Ascending aorta (tissue), 2 donors: ENCODE measurements around the gene MS4A18. TPM values are rescaled to one million over a fixed set of nuclear protein-coding genes. Genes with fewer than 3 reads are reported as not detected.

Experiments used
- DNase-seq, 2 donors: peaks; one replicate each; pipeline ENCODE4 v3.0.0-alpha.2; 2019; ENCODE audit warnings: low spot score in 2 of 2
- H3K27ac ChIP-seq, 2 donors: fragments of 200-600 bp; sonication (generic); one replicate each; pipeline ENCODE4 v1.5.1; 2016 to 2017; ENCODE audit warnings: mild to moderate bottlenecking in 1 of 2
- H3K27me3 ChIP-seq: fragments of 200-600 bp; sonication (generic); one replicate; pipeline ENCODE4 v1.5.1; 2017
- H3K36me3 ChIP-seq, 2 donors: fragments of 200-600 bp; sonication (generic); one replicate each; pipeline ENCODE4 v1.5.1; 2016
- H3K4me1 ChIP-seq, 2 donors: fragments of 200-600 bp; sonication (generic); one replicate each; pipeline ENCODE4 v1.5.1; 2016 to 2017; ENCODE audit warnings: mild to moderate bottlenecking in 1 of 2
- H3K4me3 ChIP-seq, 2 donors: fragments of 200-600 bp; sonication (generic); one replicate each; pipeline ENCODE4 v1.5.1; 2016 to 2017; ENCODE audit warnings: mild to moderate bottlenecking in 1 of 2
- H3K9me3 ChIP-seq, 2 donors: fragments of 200-600 bp; sonication (generic); one replicate each; pipeline ENCODE4 v1.5.1; 2016
- CTCF ChIP-seq, 3 experiments: fragments of 200-600 bp in 2 of 3; fragments of 450-650 bp in 1 of 3; sonication (generic) in 2 of 3; IDR thresholded peaks; one replicate each; pipeline ENCODE4 v1.5.1; 2016 to 2019; ENCODE audit warnings: antibody characterized with exemption in 3 of 3, mild to moderate bottlenecking in 1 of 3, moderate library complexity in 1 of 3
- intact Hi-C: fragments of 100-400 bp; cut with DNase I; formaldehyde crosslinking; loops from one replicate; pipeline ENCODE4 v1.15.1; 2023
- total RNA-seq: library from RNA; depleted of rRNA; stranded (reverse); fragments of >200 nt; gene quantifications from one replicate; pipeline ENCODE4 v1.1.0, GENCODE V29; 2016

Gene MS4A18
- total RNA-seq, 1 donor from 2014 or later = not detected

DNA sequence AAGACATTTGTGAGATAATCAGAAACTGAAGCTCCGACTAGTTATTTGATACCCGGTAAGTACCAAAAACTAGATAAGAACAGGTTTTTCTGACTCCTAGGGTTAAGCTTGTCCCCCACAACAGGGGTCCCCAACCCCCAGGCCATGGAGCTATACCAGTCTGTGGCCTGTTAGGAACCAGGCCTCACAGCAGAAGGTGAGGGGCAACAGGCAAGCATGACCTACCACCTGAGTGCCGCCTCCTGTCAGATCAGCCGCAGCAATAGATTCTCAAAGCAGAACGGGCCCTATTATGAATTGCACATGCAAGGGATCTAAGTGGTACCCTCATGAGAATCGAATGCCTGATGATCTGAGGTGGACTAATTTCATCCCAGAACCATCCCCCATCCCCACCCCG, 59.4 kb downstream of the MS4A18 start:
- no peaks in the 10 kb centered on the region for H3K4me1 ChIP-seq
- intact Hi-C loops = no loop called here

DNA sequence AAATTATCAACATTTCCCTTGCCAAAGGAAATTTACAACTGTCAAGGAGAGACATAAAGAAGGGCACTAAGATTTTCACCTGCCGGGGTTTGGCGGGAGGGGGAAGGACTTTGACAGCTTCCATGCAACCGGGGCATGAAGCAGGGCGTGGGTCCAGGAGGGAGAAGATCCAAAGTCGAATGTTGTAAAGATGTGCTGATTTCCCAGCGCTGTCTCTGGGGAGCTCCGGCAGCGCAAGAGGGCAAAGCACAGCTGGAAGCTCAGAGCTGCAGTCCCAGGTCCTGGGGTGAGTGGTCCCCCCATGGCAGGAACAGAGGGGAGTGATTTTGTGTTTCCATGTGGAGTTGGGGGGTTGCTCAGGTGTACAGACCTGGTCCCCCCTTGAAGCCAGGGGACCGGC, 60.6 kb downstream of the MS4A18 start, which contains the start of gene MS4A10:
Gene MS4A10 (plus strand): TSS at position 198 of the 400 bp plus-strand sequence. CDS start 5,003 bp downstream, outside the sequence.
- Histone ChIP-seq H3K27me3 (no peaks in the 10 kb centered on the region), H3K4me1 (no peaks in the 10 kb centered on the region), H3K36me3 (no peaks in the 10 kb centered on the region), H3K9me3 (no peaks in the 10 kb centered on the region), H3K27ac (no peak within 1 kb of the TSS), H3K4me3 (no peak within 1 kb of the TSS)
- DNase-seq = no peak
- no peak for TF ChIP-seq CTCF (IDR thresholded peaks at IDR 0.05)
- intact Hi-C loops = no loop called here

More for the DNA sequence above, 59.4 kb downstream of the MS4A18 start:
- no peaks in the 10 kb centered on the region for H3K27me3 ChIP-seq
- no peaks in the 10 kb centered on the region for H3K9me3 ChIP-seq
- H3K27ac ChIP-seq = no peak overlapping the region
- TF ChIP-seq CTCF (IDR thresholded peaks at IDR 0.05) = no peak
- no peak for DNase-seq
- H3K4me3 ChIP-seq = no peak overlapping the region
- H3K36me3 ChIP-seq = no peaks in the 10 kb centered on the region

GRCh38 chr11:60785806-60786361, 61.4 kb downstream of the MS4A18 start:
- Histone ChIP-seq H3K27ac (no peak overlapping the region), H3K4me3 (no peak overlapping the region), H3K4me1 (no peaks in the 10 kb centered on the region), H3K9me3 (no peaks in the 10 kb centered on the region), H3K27me3 (no peaks in the 10 kb centered on the region), H3K36me3 (no peaks in the 10 kb centered on the region)
- intact Hi-C loops = no loop called here
- no peak for TF ChIP-seq CTCF (IDR thresholded peaks at IDR 0.05)
- DNase-seq = no peak

DNA sequence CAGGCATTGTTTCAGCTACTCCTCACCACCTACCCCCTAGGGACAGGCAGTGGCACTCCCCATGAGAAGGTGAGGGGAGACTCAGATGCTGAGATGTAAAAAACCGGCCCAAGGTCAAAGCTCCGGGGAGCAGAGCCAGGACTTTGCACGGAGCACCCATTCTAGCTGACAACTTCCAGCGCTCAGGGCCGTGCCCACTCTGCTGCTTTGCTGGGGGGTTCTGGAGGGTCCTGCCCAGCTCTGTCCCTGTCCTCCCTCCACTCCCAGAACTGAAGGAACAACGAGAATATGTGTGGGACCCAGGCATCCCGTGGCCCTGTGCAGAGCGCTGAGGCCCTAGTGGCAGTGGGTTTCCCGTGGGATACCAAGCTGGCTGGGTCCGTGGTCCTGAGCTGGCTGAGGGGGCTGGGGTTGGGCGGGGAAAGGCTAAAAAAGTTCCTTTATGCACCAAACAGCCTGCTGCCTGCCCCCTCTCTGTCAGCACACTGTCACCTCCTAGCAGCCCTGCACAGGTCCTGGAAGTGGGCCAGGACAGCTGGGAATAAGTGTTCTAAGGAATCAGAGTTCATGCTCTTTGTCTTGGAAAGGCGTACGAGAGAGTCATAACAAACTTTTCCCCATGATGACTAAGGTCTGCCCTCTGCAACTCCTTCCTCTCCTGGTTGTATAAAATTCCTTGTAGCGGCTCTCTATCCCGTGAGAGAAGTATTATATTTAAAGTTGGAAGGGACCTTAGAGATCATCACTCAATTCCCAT, 62.5 kb downstream of the MS4A18 start:
- peak in 1 of 2 donors; percentile 72 for DNase-seq
- H3K36me3 ChIP-seq = no peaks in the 10 kb centered on the region
- intact Hi-C loops = no loop called here
- no peak overlapping the region for H3K27ac ChIP-seq
- no peaks in the 10 kb centered on the region for H3K27me3 ChIP-seq
- H3K9me3 ChIP-seq = no peaks in the 10 kb centered on the region
- no peak for TF ChIP-seq CTCF (IDR thresholded peaks at IDR 0.05)
- no peak overlapping the region for H3K4me3 ChIP-seq
- no peaks in the 10 kb centered on the region for H3K4me1 ChIP-seq

DNA sequence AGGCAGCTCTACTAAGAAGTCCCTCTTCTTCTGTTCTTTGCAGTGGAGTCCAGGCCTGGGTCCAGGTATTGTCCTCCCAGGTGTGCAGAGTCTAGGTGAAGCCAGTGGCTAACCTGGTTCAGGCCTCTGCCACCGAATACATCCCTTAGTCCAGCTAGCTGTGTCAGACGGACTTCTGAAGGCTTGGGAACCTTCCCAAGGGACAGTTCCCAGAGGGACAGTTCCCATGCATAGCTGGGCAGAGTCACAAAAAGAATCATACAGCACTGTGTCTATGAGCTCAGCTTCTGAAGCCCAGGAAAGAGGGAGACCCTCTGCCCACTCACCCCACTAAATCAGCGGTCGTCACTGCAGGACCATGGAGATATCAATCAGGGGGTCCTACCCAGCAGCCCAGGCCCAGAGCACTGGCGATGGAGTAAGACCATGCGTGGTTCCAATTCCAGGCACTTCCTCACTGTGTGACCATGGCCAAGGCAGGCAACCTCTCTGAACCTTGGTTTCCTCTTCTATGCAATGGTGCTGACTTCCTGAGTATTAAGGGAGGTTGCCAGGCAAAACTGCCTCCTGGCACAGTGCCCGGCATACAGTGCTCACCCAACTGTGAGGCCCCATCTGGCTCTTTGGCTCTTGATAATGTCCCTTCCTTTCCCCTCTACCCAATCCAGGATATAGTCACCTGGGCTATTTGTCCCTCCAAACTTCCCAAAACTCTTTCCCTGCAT, 64.0 kb downstream of the MS4A18 start:
- Histone ChIP-seq H3K4me1 (no peaks in the 10 kb centered on the region), H3K9me3 (no peaks in the 10 kb centered on the region), H3K27ac (no peak overlapping the region), H3K4me3 (no peak overlapping the region), H3K36me3 (no peaks in the 10 kb centered on the region), H3K27me3 (no peaks in the 10 kb centered on the region)
- intact Hi-C loops = no loop called here
- no peak for DNase-seq
- TF ChIP-seq CTCF (IDR thresholded peaks at IDR 0.05) = no peak
